ENCODE measurements around the gene MATN4.
A peak's percentile ranks its signal among the peaks of the same experiment; 100 is the strongest.

The MATN4 gene

DNA sequence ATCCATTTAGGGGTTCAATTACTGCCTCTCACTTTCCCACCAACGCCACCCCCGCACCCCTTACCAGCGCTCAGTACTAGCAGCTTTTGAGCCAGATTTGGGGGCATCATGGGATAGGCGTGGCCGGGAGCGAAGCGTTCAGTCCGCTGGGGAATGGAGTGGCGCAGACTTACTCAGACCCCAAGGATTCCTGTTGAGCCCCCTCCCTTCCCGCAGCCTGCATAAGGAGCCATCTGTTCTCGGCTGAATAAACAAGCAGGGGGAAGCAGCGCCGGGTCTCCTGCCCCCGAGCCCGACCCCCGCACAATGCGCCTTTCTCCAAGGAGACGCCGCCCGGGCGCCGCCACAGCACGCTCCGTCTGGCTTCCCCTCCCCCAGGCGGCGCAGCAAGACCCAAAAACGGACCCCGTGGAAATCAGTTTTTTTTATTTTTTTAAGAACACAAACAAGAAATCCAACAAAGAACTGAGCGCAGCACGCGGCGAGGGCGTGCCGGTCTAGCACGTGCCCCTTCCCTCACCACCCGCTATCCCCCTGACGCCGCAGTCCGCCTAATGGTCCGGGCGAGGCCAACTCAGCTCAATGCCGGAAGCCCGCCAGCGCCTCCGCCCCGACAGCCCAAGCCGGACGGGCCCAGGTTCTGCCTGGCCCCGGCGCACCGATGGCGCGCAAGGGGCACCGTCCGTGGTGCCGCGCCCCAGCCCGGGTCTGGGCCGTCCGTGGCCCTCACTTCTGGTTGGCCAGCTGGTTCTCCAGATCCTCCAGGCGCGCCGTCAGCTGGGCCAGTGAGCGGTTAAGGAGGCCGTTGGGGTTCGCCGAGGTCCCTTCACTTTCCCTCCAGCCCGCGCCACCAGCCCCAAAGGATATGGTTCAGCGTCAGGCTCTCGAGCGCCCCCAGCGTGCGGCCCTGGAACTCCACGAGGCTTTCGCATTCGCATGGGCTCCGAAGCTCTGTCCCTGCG is 14.8 kb downstream of the MATN4 start:
- DNase-seq (ENCODE audit: low read depth in 2 of 2, low spot score in 1 of 2) = peak; percentile 53 to 64

DNA sequence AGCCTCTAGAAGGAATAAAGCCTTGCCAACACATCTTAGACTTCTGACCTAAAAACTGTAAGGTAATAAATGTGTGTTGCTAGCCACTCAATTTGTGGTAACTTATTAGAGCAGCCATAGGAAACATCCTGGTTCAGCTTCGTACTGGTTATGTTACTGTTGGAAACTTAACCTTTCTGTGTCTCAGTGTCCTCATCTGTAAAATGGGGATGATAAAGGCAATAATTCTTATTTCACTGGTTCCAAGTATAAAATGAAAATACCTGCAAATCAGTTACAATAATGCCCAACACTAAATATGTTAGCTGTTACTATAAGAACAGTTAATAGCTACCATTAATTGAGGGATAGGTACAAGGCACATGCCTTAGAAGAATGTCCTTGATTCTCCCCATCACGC is 15.8 kb downstream of the MATN4 start:
- no peak for DNase-seq (ENCODE audit: low read depth in 2 of 2, low spot score in 1 of 2)

DNA sequence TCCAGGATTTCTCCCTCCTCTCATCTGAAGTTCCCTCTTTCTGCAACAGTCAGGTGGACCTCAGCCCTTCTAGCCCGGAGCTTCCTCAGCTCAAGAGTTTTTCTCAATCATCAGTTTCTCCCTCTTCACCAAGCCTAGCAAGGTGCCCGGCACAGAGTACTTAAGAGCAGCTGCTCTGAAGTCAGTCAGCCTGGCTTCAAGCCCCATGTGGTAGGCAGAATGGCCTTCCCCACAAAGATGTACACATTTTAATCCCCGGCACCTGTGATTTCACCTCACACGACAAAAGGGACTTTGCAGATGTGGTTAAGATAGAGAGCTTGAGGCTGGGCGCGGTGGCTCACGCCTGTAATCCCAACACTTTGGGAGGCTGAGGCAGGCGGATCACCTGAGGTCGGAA is 16.6 kb downstream of the MATN4 start:
- no peak for DNase-seq (ENCODE audit: low read depth in 2 of 2, low spot score in 1 of 2)

DNA sequence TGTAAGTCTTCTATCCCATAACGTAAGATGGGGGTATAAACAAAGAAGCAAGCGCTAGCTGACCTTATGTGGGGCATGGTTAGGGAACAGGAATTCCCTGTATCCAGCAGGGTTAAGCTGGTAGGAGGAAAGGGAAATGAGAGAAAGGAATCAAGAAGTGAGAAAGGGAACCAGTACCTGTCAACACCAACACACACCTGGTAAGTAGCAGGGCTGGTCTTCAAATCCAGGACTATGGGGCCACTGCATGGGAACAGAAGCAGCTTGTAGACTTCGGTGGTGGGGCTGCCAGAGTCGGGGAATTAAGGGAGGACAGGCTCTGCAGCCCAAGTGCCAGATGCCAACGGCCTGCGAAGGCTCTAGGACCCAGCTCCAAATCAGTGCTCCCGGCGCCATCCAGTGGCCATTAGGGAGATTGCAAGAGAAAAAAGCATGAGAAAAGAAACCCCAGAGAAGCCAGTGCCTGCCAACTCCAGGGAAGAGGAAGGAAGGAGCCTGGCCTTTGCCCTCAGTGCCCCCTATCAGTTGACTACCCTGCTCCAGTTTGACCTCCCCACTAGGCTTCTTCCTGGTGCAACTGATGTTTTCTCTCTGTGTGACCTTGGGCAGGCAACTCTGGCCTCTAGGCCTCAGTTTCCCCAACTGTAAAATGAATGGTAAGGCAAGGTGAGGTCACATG is 17.3 kb downstream of the MATN4 start:
- DNase-seq (ENCODE audit: low read depth in 2 of 2, low spot score in 1 of 2) = peak; percentile 20 to 46

GRCh38 chr20:45289942-45290676 is 18.0 kb downstream of the MATN4 start:
- DNase-seq (ENCODE audit: low read depth in 2 of 2, low spot score in 1 of 2) = no peak

DNA sequence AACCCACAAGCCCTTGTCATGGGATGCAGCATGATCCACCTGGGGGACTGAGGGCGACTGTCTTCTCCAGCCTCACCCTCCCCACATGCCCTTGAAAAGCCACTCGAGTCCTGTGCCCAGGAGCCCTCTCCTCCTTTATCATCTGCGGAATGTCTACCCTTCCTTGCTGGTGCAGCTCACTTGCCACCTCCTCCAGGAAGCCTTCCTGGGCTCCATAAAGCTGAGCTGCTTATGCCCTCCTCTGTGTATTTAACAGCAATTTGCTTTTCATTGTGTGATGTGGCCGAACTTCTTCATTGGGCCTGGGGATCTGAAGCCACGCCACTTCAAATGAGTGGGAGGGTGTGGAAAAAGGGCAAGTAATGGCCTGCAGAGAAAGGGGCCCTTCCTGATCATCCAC is 19.2 kb downstream of the MATN4 start:
- DNase-seq (ENCODE audit: low read depth in 2 of 2, low spot score in 1 of 2) = no peak

- DNase-seq (ENCODE audit: low read depth in 2 of 2, low spot score in 1 of 2) = no peak
These were observed 19.7 kb downstream of the MATN4 start for GRCh38 chr20:45288376-45288775.

GRCh38 chr20:45283551-45284057 is 24.5 kb downstream of the MATN4 start:
- no peak for DNase-seq (ENCODE audit: low read depth in 2 of 2, low spot score in 1 of 2)

- DNase-seq (ENCODE audit: low read depth in 2 of 2, low spot score in 1 of 2) = no peak
These were observed 25.2 kb downstream of the MATN4 start for GRCh38 chr20:45282700-45283550.

- DNase-seq (ENCODE audit: low read depth in 2 of 2, low spot score in 1 of 2) = no peak
These were observed 28.1 kb downstream of the MATN4 start for GRCh38 chr20:45279992-45280391.

DNA sequence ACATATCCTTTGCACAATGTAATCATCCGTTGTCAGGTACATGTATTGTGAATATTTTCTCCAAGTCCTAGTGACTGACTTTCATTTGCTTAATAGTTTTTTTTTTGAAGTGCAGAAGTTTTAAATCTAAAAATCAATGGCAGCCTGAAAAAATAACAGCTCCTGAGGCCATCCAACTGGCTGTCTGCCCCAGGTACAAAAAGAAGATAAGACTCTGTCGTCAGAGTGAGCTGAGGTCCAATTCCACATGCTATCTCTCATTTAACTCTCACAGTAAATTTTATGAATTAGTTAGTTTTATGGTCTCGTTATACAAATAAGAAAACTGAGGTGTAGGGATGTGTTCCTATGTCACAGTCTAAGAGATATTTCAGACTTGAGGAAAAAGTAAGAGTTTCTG is 32.8 kb downstream of the MATN4 start:
- DNase-seq (ENCODE audit: low read depth in 2 of 2, low spot score in 1 of 2) = no peak

DNA sequence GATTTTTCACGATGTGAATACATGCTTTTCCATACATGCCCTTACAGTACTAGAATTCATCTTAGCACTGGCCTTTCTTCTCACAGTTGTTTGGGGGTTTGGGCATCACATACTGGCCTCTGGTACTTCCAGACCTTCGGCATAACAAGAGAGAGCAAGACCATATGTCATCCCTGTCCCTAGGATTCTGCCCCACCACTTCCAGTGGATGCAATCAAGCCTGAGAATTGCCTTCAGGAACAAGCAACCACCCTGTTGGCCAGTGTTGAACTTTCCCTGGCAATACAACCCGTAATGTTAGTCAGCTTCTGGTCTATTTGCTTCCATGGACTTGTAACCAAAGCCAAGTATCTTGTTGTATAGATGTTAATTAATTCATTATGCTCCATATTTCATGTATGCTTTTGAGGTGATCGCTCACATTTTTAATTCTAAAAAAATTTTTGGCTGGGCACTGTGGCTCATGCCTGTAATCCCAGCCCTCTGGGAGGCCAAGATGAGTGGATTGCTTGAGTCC is 38.3 kb downstream of the MATN4 start:
- DNase-seq (ENCODE audit: low read depth in 2 of 2, low spot score in 1 of 2) = no peak

GRCh38 chr20:45269056-45269455 is 39.0 kb downstream of the MATN4 start:
- no peak for DNase-seq (ENCODE audit: low read depth in 2 of 2, low spot score in 1 of 2)

GRCh38 chr20:45268531-45268930 is 39.6 kb downstream of the MATN4 start:
- no peak for DNase-seq (ENCODE audit: low read depth in 2 of 2, low spot score in 1 of 2)

- DNase-seq (ENCODE audit: low read depth in 2 of 2, low spot score in 1 of 2) = no peak
These were observed 41.1 kb downstream of the MATN4 start for GRCh38 chr20:45266977-45267376.

DNA sequence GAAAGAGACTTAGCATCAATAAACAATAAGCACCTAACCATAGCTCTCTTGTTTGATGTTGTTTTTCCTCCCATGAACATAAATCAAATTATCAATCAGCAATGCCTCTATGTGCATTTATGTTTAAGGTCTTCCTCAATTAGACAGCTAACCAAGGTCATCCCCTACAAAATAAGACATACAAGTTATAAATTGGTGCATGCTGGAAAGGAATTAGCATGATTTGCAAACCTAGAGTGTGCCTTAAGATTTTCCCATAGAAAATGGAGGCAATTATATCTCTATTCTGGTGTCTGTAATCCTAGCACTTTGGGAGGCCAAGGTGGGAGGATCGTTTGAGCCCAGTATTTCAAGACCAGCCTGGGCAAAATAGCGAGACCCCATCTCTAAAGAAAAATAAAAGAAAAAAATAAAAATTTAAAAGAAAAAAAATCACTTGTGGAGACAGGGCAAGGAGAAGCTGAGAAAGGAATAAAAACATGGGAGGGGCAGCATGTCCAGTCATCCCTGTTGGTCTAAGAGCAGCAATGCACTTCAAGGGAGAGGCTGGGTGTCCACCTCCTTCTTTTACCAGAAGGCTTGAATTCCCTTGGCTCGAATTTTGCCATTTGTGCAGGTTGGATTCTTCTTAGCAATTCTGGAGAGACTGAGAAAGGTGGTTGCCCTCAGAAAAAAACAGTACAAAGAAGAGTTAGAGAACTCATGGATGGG is 44.4 kb downstream of the MATN4 start:
- no peak for DNase-seq (ENCODE audit: low read depth in 2 of 2, low spot score in 1 of 2)

- no peak for DNase-seq (ENCODE audit: low read depth in 2 of 2, low spot score in 1 of 2)
These were observed 49.4 kb downstream of the MATN4 start for GRCh38 chr20:45258664-45259063.

GRCh38 chr20:45258259-45258658 is 49.8 kb downstream of the MATN4 start:
- no peak for DNase-seq (ENCODE audit: low read depth in 2 of 2, low spot score in 1 of 2)

GRCh38 chr20:45257711-45258110 is 50.4 kb downstream of the MATN4 start:
- no peak for DNase-seq (ENCODE audit: low read depth in 2 of 2, low spot score in 1 of 2)

DNA sequence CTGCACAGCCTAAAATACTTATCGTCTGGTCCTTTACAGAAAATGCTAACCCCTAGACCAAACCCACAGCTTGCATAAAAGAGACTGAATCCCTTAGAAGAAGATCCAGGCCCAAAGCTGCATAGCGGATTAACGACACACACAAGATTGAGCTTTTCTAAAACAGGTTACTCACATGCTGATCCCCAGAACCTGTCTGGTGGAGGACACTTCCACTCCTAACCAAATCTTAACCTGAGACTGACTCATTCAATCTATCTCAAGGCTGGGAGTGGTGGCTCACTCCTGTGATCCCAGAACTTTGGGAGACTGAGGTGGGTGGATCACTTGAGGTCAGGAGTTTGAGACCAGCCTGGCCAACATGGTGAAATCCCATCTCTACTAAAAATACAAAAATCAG is 50.9 kb downstream of the MATN4 start:
- DNase-seq (ENCODE audit: low read depth in 2 of 2, low spot score in 1 of 2) = no peak
